ENCODE results near the gene CDH15. TPM values are rescaled to one million over a fixed set of nuclear protein-coding genes. Genes with fewer than 3 reads are reported as not detected.

CDH15 gene
- total RNA-seq, 3 donors from 2014 or later (not counting 1 experiment from before 2014, with no cell fraction given) = 0.20 TPM; not detected in 2

GRCh38 chr16:89132194-89133005, 39.1 kb upstream of the CDH15 start:
- TF ChIP-seq, protein P1, sequence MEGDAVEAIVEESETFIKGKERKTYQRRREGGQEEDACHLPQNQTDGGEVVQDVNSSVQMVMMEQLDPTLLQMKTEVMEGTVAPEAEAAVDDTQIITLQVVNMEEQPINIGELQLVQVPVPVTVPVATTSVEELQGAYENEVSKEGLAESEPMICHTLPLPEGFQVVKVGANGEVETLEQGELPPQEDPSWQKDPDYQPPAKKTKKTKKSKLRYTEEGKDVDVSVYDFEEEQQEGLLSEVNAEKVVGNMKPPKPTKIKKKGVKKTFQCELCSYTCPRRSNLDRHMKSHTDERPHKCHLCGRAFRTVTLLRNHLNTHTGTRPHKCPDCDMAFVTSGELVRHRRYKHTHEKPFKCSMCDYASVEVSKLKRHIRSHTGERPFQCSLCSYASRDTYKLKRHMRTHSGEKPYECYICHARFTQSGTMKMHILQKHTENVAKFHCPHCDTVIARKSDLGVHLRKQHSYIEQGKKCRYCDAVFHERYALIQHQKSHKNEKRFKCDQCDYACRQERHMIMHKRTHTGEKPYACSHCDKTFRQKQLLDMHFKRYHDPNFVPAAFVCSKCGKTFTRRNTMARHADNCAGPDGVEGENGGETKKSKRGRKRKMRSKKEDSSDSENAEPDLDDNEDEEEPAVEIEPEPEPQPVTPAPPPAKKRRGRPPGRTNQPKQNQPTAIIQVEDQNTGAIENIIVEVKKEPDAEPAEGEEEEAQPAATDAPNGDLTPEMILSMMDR (IDR thresholded peaks at IDR 0.05) = no peak
- no peak overlapping the region for H3K27ac Mint-ChIP-seq
- no peaks in the 10 kb centered on the region for H3K9me3 ChIP-seq (ENCODE audit: control insufficient read depth, insufficient read depth, low read length)
- H3K4me1 ChIP-seq (ENCODE audit: control insufficient read depth, insufficient read depth, low read length) = peaks cover 14% of the 10 kb centered on the region
- no peak overlapping the region for H3K4me3 Mint-ChIP-seq
- no peak overlapping the region for H3K4me3 ChIP-seq (ENCODE audit: low read length)
- peaks cover 14 to 21% of the 10 kb centered on the region in 2 donors for H3K4me1 Mint-ChIP-seq
- H3K36me3 Mint-ChIP-seq = peaks cover 16% of the 10 kb centered on the region
- DNase-seq = no peak
- no peaks in the 10 kb centered on the region for H3K9me3 Mint-ChIP-seq
- H3K27me3 ChIP-seq (ENCODE audit: control insufficient read depth, insufficient read depth, low read length) = no peaks in the 10 kb centered on the region
- intact Hi-C loops (cut with micrococcal nuclease) = no loop called here
- no peak for ATAC-seq
- H3K27me3 Mint-ChIP-seq (ENCODE audit: low read depth in 2 of 2) = no peaks in the 10 kb centered on the region
- 96% methylated on average over 22 of the region's 22 CpGs for WGBS (ENCODE audit: insufficient coverage)
- H3K36me3 ChIP-seq (ENCODE audit: control insufficient read depth, insufficient read depth, low read length) = peaks cover 13% of the 10 kb centered on the region
- H3K27ac ChIP-seq (ENCODE audit: low read length) = no peak overlapping the region

DNA sequence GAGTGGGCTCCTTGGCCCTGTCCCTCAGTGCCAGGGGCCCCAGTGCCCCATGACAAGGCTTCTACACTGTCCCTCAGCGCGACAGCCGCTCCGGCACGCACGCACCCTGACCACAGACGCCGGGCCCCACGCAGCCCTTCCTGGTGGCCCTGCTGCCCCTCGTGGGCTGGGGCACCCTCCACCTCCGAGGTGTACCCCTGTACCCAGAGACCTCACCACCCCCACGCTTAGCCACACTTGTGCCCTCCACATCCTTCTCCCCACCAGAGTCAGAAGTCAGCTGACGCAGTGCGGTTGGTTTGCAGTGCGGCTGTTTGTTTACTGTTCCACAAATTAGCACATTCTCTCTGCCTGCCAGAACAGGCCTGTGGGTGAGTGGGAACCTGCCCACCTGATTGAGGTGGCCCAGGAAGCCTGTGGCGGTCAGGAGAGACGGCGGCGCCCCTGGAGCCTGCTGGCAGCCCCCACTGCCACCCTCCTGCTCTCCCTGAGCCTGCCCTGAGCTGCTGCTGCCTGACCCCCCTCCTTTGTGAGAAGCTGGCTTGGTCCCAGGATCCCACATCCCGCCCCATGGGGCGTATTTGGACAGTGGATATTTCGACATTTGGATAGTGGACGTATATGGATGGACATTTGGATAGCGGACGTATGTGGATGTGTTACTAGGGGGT, 38.0 kb upstream of the CDH15 start:
- H3K27me3 Mint-ChIP-seq (ENCODE audit: low read depth in 2 of 2) = no peaks in the 10 kb centered on the region
- peak overlapping the region; percentile 13 for H3K4me3 Mint-ChIP-seq
- Histone ChIP-seq H3K36me3 (ENCODE audit: control insufficient read depth, insufficient read depth, low read length) (peaks cover 13% of the 10 kb centered on the region), H3K9me3 (ENCODE audit: control insufficient read depth, insufficient read depth, low read length) (no peaks in the 10 kb centered on the region), H3K4me1 (ENCODE audit: control insufficient read depth, insufficient read depth, low read length) (peaks cover 14% of the 10 kb centered on the region), H3K4me3 (ENCODE audit: low read length) (no peak overlapping the region), H3K27me3 (ENCODE audit: control insufficient read depth, insufficient read depth, low read length) (no peaks in the 10 kb centered on the region), H3K27ac (ENCODE audit: low read length) (no peak overlapping the region)
- H3K9me3 Mint-ChIP-seq = no peaks in the 10 kb centered on the region
- peaks cover 16% of the 10 kb centered on the region for H3K36me3 Mint-ChIP-seq
- WGBS (ENCODE audit: insufficient coverage) = 74% methylated on average over 25 of the region's 25 CpGs
- DNase-seq (no peak), ATAC-seq (peak; percentile 27 to 79 (median 55))
- H3K27ac Mint-ChIP-seq = peak overlapping the region in 1 of 2 donors; percentile 63
- H3K4me1 Mint-ChIP-seq = peaks cover 14 to 16% of the 10 kb centered on the region in 2 donors
- intact Hi-C loops (cut with micrococcal nuclease) = no loop called here
- TF ChIP-seq, protein P1 (IDR thresholded peaks at IDR 0.05) = no peak

GRCh38 chr16:89134269-89134668, 37.3 kb upstream of the CDH15 start:
- H3K4me3 ChIP-seq (ENCODE audit: low read length) = no peak overlapping the region
- H3K27me3 Mint-ChIP-seq (ENCODE audit: low read depth in 2 of 2) = no peaks in the 10 kb centered on the region
- WGBS (ENCODE audit: insufficient coverage) = 98% methylated on average over 20 of the region's 20 CpGs
- no peak overlapping the region for H3K27ac ChIP-seq (ENCODE audit: low read length)
- H3K27me3 ChIP-seq (ENCODE audit: control insufficient read depth, insufficient read depth, low read length) = no peaks in the 10 kb centered on the region
- H3K36me3 ChIP-seq (ENCODE audit: control insufficient read depth, insufficient read depth, low read length) = peaks cover 13% of the 10 kb centered on the region
- peaks cover 12% of the 10 kb centered on the region for H3K36me3 Mint-ChIP-seq
- no peak for ATAC-seq
- DNase-seq = no peak
- TF ChIP-seq, protein P1 (IDR thresholded peaks at IDR 0.05) = no peak
- H3K4me1 Mint-ChIP-seq = peaks cover 14 to 16% of the 10 kb centered on the region in 2 donors
- H3K4me3 Mint-ChIP-seq = no peak overlapping the region
- no peaks in the 10 kb centered on the region for H3K9me3 ChIP-seq (ENCODE audit: control insufficient read depth, insufficient read depth, low read length)
- no peaks in the 10 kb centered on the region for H3K9me3 Mint-ChIP-seq
- H3K27ac Mint-ChIP-seq = no peak overlapping the region
- intact Hi-C loops (cut with micrococcal nuclease) = no loop called here
- H3K4me1 ChIP-seq (ENCODE audit: control insufficient read depth, insufficient read depth, low read length) = peaks cover 14% of the 10 kb centered on the region
